ENCODE data around the gene IKBKG.

The IKBKG gene

GRCh38 chrX:154596290-154596929 is 49.0 kb downstream of the IKBKG start:
- DNase-seq (ENCODE audit: low read depth): no peak
- TF ChIP-seq, protein P1, sequence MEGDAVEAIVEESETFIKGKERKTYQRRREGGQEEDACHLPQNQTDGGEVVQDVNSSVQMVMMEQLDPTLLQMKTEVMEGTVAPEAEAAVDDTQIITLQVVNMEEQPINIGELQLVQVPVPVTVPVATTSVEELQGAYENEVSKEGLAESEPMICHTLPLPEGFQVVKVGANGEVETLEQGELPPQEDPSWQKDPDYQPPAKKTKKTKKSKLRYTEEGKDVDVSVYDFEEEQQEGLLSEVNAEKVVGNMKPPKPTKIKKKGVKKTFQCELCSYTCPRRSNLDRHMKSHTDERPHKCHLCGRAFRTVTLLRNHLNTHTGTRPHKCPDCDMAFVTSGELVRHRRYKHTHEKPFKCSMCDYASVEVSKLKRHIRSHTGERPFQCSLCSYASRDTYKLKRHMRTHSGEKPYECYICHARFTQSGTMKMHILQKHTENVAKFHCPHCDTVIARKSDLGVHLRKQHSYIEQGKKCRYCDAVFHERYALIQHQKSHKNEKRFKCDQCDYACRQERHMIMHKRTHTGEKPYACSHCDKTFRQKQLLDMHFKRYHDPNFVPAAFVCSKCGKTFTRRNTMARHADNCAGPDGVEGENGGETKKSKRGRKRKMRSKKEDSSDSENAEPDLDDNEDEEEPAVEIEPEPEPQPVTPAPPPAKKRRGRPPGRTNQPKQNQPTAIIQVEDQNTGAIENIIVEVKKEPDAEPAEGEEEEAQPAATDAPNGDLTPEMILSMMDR (conservative IDR thresholded peaks at IDR 0.05; ENCODE audit: control insufficient read depth, insufficient read depth, low read depth, low read length): no peak
- no peak overlapping the region for H3K4me3 ChIP-seq (ENCODE audit: control insufficient read depth, low read depth, low read length)

DNA sequence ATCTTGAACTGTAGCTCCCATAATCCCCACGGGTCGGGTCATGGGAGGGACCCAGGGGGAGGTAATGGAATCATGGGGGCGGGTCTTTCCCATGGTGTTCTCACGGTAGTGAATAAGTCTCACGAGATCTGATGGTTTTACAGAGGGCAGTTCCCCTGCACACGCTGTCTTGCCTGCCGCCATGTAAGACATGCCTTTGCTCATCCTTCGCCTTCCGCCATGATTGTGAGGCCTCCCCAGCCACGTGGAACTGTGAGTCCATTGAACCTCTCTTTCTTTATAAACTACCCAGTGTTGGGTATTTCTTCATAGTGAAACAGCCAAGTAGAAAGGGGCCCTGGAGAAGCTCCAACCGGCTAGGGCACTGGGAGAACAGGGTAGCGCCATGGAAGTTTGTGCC is 49.8 kb downstream of the IKBKG start:
- H3K4me3 ChIP-seq (ENCODE audit: control insufficient read depth, low read depth, low read length): no peak overlapping the region
- no peak for DNase-seq (ENCODE audit: low read depth)
- TF ChIP-seq, protein P1 (conservative IDR thresholded peaks at IDR 0.05; ENCODE audit: control insufficient read depth, insufficient read depth, low read depth, low read length): no peak

DNA sequence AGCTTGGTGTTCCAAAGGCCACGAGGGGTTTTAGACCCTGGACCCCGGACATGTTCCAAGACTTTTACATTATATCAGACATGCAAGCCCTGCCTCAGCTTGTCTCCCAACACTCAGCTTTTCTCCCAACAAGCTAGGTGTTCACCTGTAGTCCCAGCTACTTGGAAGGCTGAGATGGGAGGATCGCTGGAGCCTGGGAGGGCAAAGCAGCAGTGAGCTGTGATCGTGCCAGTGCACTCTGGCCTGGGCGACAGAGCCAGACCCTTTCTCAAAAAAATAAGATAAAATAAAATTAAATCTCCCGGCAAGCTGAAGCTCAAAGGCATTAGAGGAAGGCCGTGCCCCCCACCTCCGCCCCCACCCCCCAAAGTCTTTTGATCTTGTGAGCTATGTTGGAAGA is 51.2 kb downstream of the IKBKG start:
- DNase-seq (ENCODE audit: low read depth): no peak
- H3K4me3 ChIP-seq (ENCODE audit: control insufficient read depth, low read depth, low read length): no peak overlapping the region
- TF ChIP-seq, protein P1 (conservative IDR thresholded peaks at IDR 0.05; ENCODE audit: control insufficient read depth, insufficient read depth, low read depth, low read length): no peak

- no peak overlapping the region for H3K4me3 ChIP-seq (ENCODE audit: control insufficient read depth, low read depth, low read length)
- DNase-seq (ENCODE audit: low read depth): no peak
- TF ChIP-seq, protein P1 (conservative IDR thresholded peaks at IDR 0.05; ENCODE audit: control insufficient read depth, insufficient read depth, low read depth, low read length): no peak
Measured at GRCh38 chrX:154599531-154599930, 52.1 kb downstream of the IKBKG start.

DNA sequence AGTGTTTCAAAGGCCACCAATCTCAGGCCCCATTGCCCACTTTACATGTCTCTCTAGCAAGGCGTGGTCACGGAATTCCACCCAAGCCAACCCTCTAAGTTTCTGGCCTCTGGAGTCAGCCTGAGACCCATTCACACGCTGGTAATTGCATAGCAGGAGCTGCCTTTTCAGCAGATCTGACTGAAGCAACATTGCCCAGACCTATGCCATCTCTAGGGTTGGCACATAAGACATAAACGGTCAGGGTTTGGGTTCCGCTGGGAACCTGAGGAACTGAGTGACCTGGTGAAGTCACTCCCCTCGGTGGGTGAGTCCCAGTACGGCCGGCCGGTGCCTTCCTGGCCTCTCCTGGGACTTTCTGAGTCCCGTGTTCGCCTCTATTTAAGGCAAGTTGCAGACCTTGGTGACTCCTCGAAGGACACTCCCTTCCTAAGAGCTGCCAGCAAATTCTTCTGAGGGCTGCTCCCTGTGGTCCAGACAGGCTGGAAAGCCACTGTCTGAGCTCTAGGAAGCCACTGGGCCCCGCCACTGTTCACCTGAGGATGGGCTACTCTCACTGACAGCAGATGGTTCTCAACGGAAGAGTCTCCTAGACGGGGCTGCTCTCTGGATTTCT is 53.4 kb downstream of the IKBKG start:
- no peak for DNase-seq (ENCODE audit: low read depth)
- TF ChIP-seq, protein P1 (conservative IDR thresholded peaks at IDR 0.05; ENCODE audit: control insufficient read depth, insufficient read depth, low read depth, low read length): no peak
- H3K4me3 ChIP-seq (ENCODE audit: control insufficient read depth, low read depth, low read length): no peak overlapping the region

GRCh38 chrX:154602226-154602625 is 54.8 kb downstream of the IKBKG start:
- H3K4me3 ChIP-seq (ENCODE audit: control insufficient read depth, low read depth, low read length): no peak overlapping the region
- DNase-seq (ENCODE audit: low read depth): no peak
- TF ChIP-seq, protein P1 (conservative IDR thresholded peaks at IDR 0.05; ENCODE audit: control insufficient read depth, insufficient read depth, low read depth, low read length): no peak

Measured in fibroblast of mammary gland (primary cell).